ENCODE measurements around the gene THRAP3. TPM values are rescaled to one million over a fixed set of nuclear protein-coding genes. Genes with fewer than 3 reads are reported as not detected.

THRAP3 gene
- total and polyA plus RNA-seq, 2 of the 8 experiments (the other 6 are each of a cell fraction or from before 2014, with no cell fraction given), result 40.2 to 183 TPM

- POLR2A ChIA-PET (ENCODE audit: partially characterized antibody), result interaction anchor here (1.0 to 1.1 kb wide), 2 partner anchors 15 to 19 kb away, joined by 3 read pairs; partner anchors contain the start of gene THRAP3
- Histone ChIP-seq H2AFZ (ENCODE audit: low read length) (no peak overlapping the region), H3K9ac (replicated peaks in 1 of 4; ENCODE audit: extremely low read depth in 1 of 4, low read depth in 3 of 4, low read length in 3 of 4) (no peak overlapping the region), H3K23me2 (ENCODE audit: low read depth, low read length) (no peaks in the 10 kb centered on the region), H4K5ac (ENCODE audit: insufficient read length, low read depth, low read length) (no peak overlapping the region), H3K23ac (ENCODE audit: insufficient read length) (no peak overlapping the region), H3K79me1 (ENCODE audit: low read depth, low read length) (no peaks in the 10 kb centered on the region), H3K79me2 (ENCODE audit: control insufficient read depth in 1 of 2, insufficient read depth in 2 of 2, low read length in 2 of 2) (no peaks in the 10 kb centered on the region), H2BK120ac (replicated peaks; ENCODE audit: low read depth, low read length) (no peak overlapping the region), H3K14ac (ENCODE audit: insufficient read length) (no peak overlapping the region), H3K18ac (ENCODE audit: extremely low read depth, low read length) (no peak overlapping the region), H4K91ac (replicated peaks; ENCODE audit: insufficient read length, low read length) (no peak overlapping the region), H3K4me2 (ENCODE audit: insufficient read depth in 1 of 2, low read depth in 2 of 2, low read length in 2 of 2) (no peak overlapping the region), H2BK15ac (ENCODE audit: low read length) (no peak overlapping the region), H2BK5ac (ENCODE audit: low read depth, low read length) (no peak overlapping the region), H3K27me3 (replicated peaks in 1 of 4; ENCODE audit: control insufficient read depth in 3 of 4, extremely low read depth in 1 of 4, insufficient read depth in 3 of 4, low read length in 3 of 4) (no peaks in the 10 kb centered on the region), H3K56ac (replicated peaks; ENCODE audit: insufficient read length, low read depth, low read length) (no peak overlapping the region), H3K4me3 (ENCODE audit: extremely low read depth in 1 of 4, insufficient read depth in 2 of 4, low read depth in 3 of 4, low read length in 4 of 4) (no peak overlapping the region), H3K9me3 (ENCODE audit: insufficient read depth in 2 of 2, low read depth in 1 of 2, low read length in 1 of 2) (no peaks in the 10 kb centered on the region), H2BK12ac (ENCODE audit: low read depth, low read length) (no peak overlapping the region), H2AK5ac (ENCODE audit: low read depth, low read length) (no peak overlapping the region), H3K4me1 (replicated peaks in 1 of 4; ENCODE audit: control insufficient read depth in 3 of 4, insufficient read depth in 4 of 4, low read length in 3 of 4) (peaks cover 0 to under 1% (median 0%) of the 10 kb centered on the region in 4 experiments; a peak in 2 of 7 replicates), H3K4ac (replicated peaks; ENCODE audit: insufficient read length, low read depth, low read length) (no peak overlapping the region), H3K36me3 (ENCODE audit: control insufficient read depth in 2 of 4, insufficient read depth in 4 of 4, low read length in 3 of 4) (no peaks in the 10 kb centered on the region), H4K8ac (ENCODE audit: extremely low read depth, insufficient read depth, low read length) (no peak overlapping the region), H3K27ac (ENCODE audit: low read depth, low read length) (no peak overlapping the region), H2BK20ac (ENCODE audit: low read length) (no peak overlapping the region), H4K20me1 (replicated peaks in 1 of 2; ENCODE audit: control insufficient read depth in 1 of 2, insufficient read depth in 2 of 2, low read length in 2 of 2) (no peaks in the 10 kb centered on the region)
- no peak for TF ChIP-seq MAFK (IDR thresholded peaks at IDR 0.05; ENCODE audit: low read depth, low read length)
- no peak for TF ChIP-seq TEAD4 (IDR thresholded peaks at IDR 0.05; ENCODE audit: low read depth, low read length)
- no peak for TF ChIP-seq RXRA (IDR thresholded peaks at IDR 0.05; ENCODE audit: insufficient read depth, low read depth, low read length)
- TF ChIP-seq CREB1 (IDR thresholded peaks at IDR 0.05), result no peak
- no peak for DNase-seq (ENCODE audit: low read depth in 1 of 2, low spot score in 2 of 2)
- CTCF ChIA-PET (ENCODE audit: partially characterized antibody), result interaction anchor here (0.6 to 4.9 kb wide), 11 partner anchors 9 to 133 kb away, joined by 3 to 31 read pairs (median 4); partner anchors contain the start of gene TRAPPC3
- 92% methylated on average over 6 of the region's 6 CpGs; no CpG with 5 or more reads in 1 of the 2 experiments for WGBS, 2 experiments (ENCODE audit: extremely low coverage in 1 of 2, insufficient coverage in 1 of 2, insufficient read length in 1 of 2, insufficient replicate concordance in 2 of 2, low coverage in 1 of 2, low lambda C conversion rate in 2 of 2, missing lambda C conversion rate in 1 of 2)
- FAIRE-seq, result no peak
Observed at GRCh38 chr1:36208978-36209703, 15.1 kb upstream of the THRAP3 start.

Data from H1 (cell line).